Amniotic stem cell (primary cell): ENCODE results near the gene ZNF611.
"Not testable (repeated sequence)": the region's sequence is repeated elsewhere in the genome, so short reads cannot be mapped to it uniquely, and the experiment has no call there.

Source experiments
- DNase-seq: peaks from one replicate; lab custom pipeline; 2025; lab: John Stamatoyannopoulos, UW

ZNF611 gene

DNA sequence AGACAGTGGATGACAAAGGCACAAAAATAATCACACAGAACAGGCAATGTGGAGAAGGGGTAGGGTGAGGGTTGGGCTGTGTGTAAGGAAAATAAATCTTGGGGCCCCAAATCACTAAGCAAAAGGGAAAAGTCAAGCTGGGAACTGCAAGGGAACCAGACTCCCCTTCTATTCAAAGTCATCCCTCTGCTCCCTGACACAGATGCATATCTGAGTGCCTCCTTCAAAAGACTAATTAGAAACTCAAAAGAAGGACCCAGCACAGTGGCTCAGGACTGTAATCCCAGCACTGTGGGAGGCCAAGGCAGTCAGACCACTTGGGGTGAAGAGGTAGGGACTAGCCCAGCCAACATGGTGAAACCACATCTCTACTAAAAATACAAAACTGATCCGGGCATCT lies 18.3 kb downstream of the ZNF611 start:
- no peak for DNase-seq

DNA sequence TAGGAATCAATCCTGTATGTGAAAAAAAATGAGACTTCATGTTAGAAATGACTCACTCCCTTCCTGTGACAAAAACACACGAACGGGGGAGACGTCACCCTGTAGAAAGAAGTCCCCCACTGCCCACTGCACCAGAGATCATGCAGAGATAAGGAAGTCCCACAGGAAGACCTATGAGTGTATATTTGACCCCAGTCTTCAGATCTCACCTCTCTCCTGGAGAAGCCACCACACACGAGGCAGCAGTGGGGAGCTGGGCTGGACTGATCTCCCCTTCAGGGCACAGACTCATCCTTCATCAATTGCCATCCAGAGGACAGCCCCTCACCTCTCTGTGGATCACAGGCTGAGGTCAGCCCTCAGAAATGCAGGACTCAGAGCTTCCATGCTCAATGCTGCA lies 18.9 kb downstream of the ZNF611 start:
- DNase-seq: peak; percentile 0

DNA sequence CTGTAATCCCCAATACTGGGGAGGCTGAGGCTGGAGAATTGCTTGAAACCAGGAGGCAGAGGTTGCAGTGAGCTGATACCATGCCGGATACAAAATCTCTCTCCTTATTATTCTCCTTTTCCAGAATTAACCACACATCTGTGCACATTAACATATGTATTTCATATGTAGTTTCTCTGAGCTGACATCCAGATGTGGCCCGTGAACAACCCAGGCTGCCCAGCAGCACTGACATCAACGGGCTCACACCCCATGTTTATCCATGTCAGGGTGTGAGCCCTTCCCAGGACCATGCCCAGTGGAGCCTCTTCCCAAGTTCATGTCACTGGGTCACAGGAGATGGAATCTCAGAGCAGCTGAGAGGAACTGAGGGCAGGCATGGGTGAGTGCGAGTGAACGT lies 19.5 kb downstream of the ZNF611 start:
- not testable (repeated sequence) for DNase-seq

DNA sequence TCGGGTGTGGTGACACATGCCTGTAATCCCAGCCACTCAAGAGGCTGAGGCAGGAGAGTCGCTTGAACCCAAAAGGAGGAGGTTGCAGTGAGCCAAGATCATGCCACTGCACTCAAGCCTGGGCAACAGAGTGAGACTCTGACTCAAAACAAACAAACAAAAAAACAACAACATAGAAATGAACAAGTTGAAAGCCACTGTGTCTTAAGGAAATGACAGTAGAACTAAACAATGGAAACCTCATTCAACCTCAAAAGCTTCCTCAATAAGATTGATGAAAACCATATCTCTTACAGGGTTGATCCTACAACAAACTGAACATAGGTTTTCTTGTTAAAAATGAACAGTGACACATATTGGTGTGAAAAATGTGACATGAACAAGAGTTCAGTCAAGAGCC lies 21.8 kb downstream of the ZNF611 start:
- DNase-seq: not testable (repeated sequence)

DNA sequence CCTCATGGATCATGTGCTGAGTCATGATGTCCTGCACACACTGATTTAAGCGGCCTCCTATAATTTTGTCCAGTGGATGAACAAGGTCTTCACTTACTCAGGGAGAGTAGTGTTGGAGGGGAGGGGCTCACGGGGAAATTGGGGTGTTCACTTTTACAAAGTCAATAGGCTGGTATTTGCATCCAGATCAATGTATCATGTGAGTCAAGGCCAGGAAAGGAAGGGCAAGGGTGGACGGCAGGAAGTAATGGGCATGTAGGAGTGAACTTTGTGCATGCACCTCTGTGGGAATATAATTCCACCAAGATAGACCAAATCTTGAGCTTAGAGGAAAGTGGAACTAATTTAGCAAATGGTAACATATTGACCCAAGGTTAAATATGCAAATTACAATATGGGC lies 23.2 kb downstream of the ZNF611 start:
- DNase-seq: not testable (repeated sequence)

DNA sequence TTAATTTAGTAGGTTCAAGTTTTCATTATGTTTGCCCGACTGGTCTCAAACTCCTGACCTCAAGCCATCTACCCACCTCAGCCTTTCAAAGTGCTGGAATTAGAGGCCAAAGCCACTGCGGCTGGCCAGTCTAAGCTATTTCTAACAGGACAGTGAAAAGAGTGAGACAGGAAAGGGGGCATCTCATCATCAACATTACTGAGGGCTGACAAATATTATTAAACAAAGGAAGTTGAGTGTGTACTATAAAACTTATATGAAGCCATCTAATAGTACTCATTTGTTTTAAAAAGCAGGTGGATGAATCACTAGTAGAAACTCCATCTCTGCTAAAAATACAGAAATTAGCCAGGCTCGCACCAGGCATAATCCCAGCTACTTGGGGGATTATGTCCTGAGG lies 24.3 kb downstream of the ZNF611 start:
- DNase-seq: no peak

DNA sequence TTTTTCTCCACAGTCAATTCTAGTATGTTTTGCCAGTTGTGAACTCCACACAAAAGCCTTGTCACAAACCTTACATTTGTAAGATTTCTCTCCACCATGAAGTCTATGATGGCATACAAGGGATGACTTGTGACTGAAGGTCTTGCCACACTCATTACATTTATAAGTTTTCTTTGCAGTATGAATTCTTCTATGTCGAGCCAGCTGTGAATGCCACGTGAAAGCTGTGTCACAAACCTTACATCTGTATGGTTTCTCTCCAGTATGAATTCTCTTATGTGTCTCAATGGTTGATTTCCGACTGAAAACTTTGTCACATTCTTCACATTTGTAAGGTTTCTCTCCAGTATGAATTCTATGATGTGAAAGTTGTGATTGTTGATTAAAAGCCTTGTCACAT lies 29.2 kb downstream of the ZNF611 start:
- DNase-seq: not testable (repeated sequence)

DNA sequence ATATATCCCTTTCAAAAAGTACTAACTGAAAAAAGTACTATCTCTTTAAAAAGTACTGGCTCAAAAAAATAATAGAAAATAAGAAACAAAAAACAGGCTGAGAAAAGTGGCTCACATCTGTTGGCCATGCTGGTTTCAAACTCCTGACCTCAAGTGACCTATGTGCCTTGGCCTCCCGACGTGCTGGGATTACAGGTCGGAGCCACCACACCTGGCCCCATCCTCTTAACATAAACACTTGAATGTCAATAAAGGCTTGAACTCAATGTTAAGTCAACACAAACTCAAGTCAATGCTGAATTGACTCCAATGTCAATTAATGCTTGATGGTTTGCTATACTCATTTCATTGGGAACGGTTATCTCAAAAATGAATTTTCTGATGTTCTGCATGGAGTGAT lies 30.9 kb downstream of the ZNF611 start:
- no peak for DNase-seq

DNA sequence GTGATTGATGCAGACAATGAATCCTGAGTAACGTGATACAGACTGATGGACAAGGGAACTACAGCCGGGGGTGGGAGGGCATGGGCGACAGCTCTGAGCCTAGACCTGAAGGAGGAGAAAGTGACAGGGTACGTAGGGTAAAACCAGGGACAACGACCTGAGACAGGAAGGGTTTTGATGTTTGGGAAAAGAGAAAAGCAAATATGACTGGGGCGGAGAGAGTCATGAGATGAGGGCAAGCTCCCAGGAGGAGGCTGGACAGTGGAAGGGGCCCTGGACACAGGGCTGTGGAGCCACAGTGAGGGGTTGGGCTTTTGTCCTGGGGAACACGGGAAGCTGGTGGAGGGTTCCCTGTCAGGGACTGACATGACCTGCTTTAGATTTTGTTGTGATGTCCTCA lies 34.2 kb downstream of the ZNF611 start:
- no peak for DNase-seq

DNA sequence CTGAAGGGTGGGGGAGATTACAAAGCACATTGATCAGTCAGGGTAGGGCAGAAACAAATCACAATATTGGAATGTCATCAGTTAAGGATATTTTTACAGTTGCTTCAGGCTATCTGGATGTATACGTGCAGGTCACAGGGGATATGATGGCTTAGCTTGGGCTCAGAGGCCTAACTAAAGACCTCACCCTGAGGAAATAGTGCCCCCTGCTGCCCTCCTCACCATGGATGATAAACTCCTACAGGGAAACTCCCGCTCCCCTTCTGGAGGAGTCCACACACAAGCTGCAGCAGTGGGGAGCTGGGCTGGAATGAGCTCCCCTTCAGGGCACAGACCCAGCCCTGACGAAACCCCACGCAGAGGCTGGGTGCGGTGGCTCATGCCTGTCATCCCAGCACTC lies 35.3 kb downstream of the ZNF611 start:
- DNase-seq: not testable (repeated sequence)

DNA sequence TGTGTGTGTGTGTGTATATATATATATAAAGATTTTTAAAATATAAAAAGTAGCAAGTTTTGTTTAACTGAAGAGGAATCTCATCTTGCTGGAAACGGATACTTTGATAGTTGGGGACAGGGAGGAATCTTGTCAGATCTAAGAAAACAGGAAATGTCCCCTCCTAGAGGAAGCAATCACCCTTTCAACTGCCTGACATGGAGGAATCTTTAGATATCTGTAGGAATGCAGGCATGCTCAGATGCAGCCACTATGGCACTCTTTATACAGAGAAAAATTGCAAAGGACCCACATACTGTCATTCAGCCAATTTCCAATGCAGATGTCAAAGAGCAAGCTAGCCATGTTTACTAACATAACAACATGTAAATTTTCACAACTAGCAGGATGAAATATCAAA lies 38.8 kb downstream of the ZNF611 start:
- no peak for DNase-seq

DNA sequence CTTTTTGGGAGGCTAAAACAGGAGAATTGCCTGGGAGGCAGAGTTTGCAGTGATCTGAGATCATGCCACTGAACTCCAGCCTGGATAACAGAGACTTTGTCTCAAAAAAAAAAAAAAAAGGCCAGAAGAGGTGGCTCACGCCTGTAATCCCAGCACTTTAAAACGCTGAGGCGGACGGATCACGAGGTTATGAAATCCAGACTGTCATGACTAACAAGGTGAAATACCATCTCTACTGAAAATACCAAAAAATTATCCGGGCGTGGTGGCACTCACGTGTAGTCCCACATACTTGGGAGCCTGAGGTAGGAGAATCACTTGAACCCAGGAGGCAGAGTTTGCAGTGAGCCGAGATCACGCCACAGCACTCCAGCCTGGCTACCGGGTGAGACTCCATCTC lies 39.9 kb downstream of the ZNF611 start:
- DNase-seq: no peak

DNA sequence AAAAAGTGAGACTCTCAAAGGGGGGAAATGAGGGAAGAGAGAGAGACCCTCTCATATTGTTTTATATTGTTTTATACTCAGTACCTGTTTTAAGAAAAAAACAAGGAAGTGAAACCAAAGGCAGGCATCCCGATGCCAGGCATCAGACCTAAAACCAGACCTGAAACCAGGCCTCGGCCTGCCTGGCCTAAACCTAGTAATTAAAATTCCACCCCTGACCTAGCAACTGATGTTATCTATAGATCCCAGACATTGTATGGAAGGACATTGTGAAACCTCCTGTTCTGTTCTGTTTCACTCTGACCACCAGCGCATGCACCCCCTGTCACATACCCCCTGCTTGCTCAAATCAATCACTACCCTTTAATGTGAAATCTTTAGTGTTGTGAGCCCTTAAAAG lies 40.6 kb downstream of the ZNF611 start:
- DNase-seq: not testable (repeated sequence)

DNA sequence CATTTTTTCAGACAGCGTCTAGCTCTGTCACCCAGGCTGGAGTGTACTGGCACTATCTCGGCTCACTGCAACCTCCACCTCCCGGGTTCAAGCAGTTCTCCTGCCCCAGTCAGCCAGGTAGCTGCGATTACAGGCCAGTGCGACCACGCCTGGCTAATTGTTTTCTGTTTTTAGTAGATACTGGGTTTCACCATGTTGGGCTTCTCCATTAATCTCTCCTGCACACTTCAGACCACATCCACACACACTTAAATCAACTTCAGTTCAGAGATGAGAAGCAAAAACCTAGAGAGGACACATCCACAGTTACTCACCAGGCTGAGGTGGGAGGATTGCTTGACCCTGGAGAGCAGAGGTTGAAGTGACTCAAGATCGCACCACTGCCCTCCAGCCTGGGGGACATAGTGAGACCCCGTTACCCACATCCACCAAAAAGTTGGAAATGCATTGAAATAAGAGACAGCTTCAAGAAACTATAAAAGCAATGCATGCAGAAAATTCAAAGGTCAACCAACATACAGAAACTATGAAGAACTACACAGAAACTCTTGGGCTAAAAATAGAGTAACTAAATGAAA lies 42.3 kb downstream of the ZNF611 start:
- DNase-seq: no peak

DNA sequence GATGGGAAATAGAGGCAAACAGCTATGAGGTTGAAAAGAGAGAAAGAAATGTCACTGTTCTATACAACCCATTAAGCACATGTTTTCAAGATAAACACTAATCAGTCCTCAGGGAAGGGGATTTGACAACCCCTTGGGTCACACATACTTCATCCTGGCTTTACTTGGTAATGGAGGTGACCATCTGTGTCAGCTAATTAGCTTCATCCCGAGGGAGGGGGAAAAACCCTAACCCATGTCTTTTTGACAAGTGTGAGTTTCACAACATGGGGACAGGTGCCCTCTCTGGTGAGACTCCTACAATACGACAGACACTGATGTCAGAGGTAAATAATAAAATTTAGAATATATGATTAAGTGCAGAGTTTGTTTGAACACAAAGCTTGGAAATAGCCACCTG lies 43.1 kb downstream of the ZNF611 start:
- no peak for DNase-seq

DNA sequence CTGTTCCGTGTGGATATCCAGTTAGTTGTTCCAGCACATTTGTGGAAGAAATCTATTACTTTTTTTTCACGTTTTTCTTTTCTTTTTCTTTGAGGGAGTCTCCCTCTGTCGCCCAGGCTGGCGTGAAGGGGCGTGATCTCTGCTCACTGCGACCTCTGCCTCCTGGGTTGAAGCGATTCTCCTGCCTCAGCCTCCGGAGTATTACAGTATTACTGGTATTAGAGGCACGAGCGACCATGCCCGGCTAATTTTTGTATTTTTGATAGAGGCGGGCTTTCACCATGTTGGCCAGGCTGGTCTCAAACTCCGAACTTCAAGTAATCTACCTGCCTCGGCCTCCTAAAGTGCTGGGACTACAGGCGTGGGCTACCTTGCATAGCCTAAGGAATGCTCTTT lies 43.6 kb downstream of the ZNF611 start:
- DNase-seq: no peak

DNA sequence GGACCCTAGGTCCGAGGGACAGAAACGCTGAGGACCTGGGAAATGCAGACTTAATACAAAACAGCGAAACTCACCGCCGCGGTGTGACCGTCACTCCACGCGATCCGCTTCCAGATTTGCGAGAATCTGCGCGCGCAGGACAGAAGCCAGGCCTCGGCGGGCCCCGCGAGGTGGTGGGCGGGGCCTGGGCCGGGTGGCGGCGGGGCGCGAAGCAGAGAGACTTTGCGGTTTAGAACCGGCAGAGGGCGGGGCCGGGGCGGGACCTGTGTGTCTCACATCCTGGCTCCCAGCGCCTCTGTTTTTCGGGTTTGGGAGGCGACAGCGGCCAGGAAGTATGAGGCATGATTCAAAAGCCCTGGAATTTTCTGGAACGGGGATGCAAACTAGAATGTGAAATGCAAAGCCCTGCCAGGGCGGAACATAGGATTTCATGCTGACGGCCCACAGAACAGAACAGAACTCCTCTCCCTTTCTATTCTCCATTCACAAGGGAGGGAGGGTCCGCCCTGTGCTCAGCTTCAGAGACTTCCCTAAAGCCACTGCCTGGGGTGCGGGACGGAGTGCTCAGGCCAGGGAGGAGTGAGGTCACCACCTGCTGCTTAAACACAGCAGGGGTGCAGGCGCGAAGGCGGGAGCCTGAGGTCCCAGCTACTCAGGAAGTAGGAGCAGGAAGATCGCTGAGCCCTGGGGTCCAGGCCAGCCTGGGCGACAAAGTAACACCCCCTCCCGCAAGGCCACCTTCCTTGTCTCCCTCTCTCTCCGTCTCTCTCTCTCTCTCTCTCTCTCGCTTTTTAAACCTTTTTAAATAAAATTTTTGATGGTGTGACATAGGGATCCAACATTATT lies 44.3 kb downstream of the ZNF611 start:
- peak; percentile 91 for DNase-seq

DNA sequence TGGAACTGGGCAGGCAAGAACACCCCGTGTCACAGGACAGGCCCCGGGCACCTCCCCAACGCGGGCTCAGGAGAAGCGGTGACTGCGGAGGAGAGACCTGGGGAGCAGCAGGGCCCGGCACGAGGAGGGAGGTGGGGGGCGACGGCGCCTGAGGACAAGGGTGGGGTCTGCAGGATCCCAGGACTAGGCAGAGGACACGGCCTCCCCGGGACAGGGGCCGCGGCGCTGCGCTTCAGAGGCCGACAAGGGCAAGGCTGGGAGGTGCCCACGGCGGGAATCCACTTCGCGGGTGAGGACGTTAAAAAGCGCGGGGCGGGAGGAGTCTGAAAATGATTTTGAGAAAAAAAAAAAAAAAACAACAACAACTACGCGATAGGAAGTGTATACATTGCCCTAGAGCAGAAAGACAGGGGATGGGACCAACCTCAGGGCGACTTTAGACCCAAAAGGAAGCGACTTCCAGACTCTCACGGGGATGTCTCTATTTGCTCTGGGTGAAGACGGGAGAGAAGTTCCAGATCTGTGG lies 44.9 kb downstream of the ZNF611 start:
- DNase-seq: no peak

DNA sequence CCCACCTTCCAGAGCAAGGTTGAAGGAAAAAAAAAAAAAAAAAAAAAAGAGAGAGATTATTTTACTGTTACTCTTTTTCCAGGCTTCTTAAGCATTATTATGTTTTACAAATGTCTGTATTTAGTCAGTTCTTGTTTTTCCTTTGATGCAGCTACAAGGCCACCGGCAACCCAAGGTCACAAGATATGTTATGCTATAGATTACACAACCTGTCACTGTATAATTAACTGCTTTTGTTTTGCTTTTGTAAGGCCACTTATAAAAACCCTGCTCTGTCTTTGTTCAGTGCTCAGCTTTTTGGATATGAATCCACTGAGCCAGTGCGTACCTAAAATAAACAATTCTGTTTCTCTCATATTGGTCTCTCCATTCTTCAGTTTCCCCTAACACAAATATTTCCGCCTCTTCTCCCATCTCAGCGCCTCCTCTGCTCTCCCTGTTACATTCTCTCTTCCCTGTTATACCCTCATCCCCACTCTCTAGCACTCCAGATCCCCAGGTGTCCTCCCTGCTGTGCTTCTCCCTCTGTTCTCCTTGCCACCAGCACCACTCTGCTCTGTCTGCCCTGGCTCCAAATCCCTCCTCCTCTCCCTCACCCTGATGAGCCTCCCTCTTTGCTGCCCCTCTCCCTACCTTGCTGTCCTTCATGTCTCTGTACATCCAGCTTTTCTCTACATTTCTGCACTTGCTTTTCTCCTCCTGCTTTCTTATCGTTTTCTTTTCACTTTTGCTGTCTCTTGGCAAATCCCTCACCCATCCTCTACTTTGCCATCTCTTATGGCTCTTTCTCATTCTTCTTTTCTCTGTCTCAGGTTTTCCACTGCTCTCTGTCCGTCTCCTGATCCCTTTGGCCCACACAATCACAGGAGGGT lies 45.7 kb downstream of the ZNF611 start:
- not testable (repeated sequence) for DNase-seq

DNA sequence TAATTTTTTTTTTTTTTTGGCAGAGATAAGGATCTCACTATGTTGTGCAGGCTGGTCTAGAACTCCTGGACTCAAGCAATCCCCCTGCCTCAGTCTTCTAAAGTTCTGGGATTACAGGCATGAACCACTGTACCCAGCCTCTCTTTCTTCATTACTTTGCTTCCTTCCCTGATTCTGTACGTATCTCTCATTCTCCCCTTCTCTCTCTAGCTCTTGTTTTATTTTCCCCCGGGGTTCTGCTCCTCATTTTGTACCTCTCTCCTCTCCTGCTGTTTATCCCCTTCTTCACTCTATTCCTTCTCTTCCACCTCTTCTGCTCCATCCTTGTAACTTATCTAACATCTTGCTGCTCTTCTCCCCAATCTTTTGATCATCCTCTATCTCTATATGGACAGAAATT lies 46.5 kb downstream of the ZNF611 start:
- DNase-seq: no peak

DNA sequence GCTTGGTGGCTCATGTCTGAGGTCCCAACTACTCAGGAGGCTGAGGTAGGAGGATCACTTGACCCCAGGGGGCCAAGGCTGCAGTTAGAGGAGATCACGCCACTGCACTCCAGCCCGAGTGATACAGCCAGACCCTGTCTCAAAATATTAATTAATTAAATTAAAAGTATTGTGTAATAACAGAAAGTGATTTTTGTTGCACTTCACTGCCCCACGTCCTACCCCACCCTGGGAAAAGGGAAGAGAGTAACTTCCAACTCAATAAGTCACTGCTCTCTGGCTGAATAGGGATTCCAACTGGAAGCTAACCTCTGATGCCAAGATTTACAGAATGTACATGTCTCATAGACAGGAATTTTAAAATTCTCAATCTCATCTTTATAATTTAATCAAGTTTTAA lies 47.2 kb downstream of the ZNF611 start:
- no peak for DNase-seq

DNA sequence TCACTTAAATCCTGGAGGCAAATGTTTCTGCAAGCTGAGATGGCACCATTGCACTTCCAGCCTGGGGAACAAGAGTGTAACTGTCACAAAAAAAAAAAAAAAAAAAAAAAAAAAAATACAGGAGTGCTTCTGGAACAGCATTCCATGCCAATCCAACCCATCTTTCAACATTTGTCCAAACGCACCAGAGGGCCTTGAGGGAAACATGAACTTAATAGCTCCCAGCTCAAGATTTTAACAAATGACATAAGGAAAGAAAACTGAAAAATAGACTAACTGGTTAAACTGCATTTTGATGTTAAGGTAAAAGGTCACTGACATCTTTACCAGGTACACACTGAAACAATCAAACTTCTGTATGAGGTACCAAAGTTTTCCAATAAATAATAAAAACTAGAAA lies 49.0 kb downstream of the ZNF611 start:
- DNase-seq: no peak

DNA sequence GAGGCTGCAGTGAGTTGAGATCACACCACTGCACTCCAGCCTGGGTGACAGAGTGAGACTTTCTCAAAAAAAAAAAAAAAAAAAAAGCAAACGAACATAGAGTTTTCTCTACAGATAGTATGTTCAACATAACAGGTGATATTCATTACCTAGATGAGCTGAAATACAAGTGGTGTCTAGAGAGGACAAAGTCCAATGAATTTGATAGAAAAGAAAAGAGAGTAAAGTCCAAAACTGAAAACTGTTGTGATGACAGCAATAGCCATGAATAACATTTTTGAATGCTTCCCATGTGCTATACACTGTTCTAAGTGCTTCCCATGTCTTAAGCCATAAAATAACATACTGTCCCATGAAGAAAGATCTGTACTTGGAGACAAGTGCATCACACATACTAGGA lies 53.6 kb downstream of the ZNF611 start:
- DNase-seq: not testable (repeated sequence)
